ENCODE measurements around the gene PFDN4.
A peak's percentile ranks its signal among the peaks of the same experiment; 100 is the strongest.

Gene PFDN4

DNA sequence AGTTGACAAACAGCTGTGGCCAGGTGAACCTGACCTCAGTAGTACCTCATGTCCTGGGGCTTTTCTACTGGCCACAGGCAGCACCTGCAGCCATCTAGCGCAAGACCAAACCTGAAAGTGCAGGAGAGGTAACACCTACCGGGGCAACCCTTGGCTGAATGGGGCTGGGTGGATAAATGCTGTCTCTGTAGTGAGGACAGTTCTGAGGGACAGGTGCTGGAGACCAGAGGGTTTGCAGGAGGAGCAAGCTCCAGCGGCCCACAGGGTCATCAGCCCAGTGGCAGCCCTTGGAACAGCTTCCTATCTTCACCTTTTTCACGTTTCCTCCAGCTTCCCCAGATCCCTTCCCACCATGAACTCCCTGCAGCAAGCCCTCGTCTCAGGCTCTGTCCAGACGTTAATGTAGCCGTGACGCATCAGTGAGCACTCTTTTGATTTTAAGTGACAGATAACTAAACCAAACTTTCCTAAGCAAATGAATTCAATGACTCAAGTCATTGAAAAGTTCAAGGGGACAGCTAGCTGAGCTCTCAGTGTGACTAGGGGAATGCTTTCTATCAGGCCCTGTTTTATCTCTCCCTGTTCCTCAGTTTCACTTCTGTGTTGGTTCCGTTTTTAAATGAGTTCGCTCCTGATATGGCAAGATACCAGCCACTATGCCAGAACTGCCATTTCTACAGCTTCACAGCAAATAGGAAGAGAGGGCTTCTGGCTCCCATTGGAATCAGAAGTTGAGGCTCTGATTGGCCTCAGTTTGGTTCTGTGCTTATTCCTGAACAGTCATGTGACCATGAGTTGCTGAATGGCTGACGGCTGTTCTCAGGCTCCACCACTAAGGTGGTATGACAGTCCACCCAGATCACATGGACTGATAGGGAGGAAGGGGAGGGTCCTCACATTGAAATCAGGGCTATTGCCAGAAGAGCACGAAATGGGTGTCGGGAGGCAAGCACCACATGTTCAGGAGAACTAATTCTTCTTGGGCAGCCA, 12.1 kb upstream of the PFDN4 start:
- ChIA-PET POLR2A (no interaction called here), CTCF (interaction anchor here (0.6 to 1.3 kb wide), 4 partner anchors 12 to 268 kb away, joined by 3 to 4 read pairs (median 3); partner anchors contain the start of gene PFDN4)
- WGBS (ENCODE audit: insufficient coverage), result 96% methylated on average over 8 of the region's 13 CpGs
- no peaks in the 10 kb centered on the region for H3K36me3 ChIP-seq (ENCODE audit: control insufficient read depth in 4 of 4, insufficient read depth in 4 of 4, low read length in 3 of 4)
- H3K27me3 ChIP-seq (replicated peaks in 2 of 5; ENCODE audit: control insufficient read depth in 4 of 5, insufficient read depth in 5 of 5, low read length in 4 of 5), result no peaks in the 10 kb centered on the region
- no peak overlapping the region for H3K27ac ChIP-seq (ENCODE audit: insufficient read depth in 1 of 2, low read depth in 1 of 2, low read length in 2 of 2, poor library complexity in 1 of 2, severe bottlenecking in 2 of 2)
- H3K4me3 ChIP-seq (ENCODE audit: control insufficient read depth in 1 of 7, extremely low read depth in 1 of 7, insufficient read depth in 4 of 7, low read depth in 2 of 7, low read length in 6 of 7), result no peak overlapping the region
- no peaks in the 10 kb centered on the region for H3K4me1 ChIP-seq (ENCODE audit: control extremely low read depth in 1 of 4, control insufficient read depth in 4 of 4, insufficient read depth in 4 of 4, low read length in 3 of 4)
- H3K9me3 ChIP-seq (ENCODE audit: control extremely low read depth in 1 of 5, control insufficient read depth in 4 of 5, insufficient read depth in 2 of 5, low read depth in 1 of 5, low read length in 4 of 5), result no peaks in the 10 kb centered on the region
- DNase-seq, result no peak

DNA sequence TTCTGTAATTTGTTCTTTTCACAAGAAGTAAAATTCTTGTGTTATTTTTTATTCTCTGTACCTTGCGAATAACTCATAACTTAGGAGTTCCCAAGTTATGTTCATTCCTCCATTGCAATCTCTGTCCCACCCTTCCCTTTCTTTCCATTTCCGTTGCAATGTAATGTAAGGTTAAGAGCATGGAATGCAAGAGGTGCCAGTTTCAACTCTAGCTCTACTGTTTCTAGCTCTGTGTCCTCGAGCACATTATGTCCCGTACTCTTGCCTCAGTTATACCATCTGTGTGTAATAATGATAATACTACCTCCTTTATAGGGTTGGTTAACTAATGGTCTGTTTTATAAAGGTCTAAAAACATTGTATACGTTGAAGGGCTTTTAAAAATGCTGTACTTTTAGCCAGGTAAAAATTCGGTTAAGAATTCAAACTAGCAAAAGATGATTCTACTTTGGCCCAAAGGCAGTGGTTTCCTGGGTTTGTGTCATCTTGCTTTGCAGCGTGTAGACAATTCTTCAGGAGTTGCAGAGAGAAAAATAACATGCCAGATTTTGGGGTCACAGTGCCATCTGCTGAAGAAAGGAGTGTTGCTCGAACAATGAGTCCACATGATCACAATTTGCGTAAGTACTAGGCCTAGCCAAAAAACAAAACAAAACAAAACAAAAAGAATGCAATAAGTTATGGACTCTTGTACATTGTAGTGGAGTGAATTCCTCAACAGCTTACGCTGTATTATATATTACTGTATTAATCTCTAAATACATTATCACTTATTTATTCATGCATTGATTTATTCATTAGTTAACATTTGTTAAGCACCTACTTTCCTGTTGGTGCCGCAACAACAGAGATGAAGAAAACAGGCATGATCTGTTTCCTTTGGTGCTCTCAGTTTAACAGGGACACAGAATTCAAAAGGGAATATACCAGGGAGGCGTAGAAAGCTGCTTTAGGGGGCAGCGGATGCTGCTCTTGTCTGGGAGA, 10.0 kb upstream of the PFDN4 start:
- ChIA-PET POLR2A (no interaction called here), CTCF (interaction anchor here (0.5 to 12.7 kb wide), 7 partner anchors 86 to 651 kb away, joined by 3 to 183 read pairs (median 3); no protein-coding TSS in a partner anchor)
- Histone ChIP-seq H3K4me1 (ENCODE audit: control extremely low read depth in 1 of 4, control insufficient read depth in 4 of 4, insufficient read depth in 4 of 4, low read length in 3 of 4) (no peaks in the 10 kb centered on the region), H3K27me3 (replicated peaks in 2 of 5; ENCODE audit: control insufficient read depth in 4 of 5, insufficient read depth in 5 of 5, low read length in 4 of 5) (no peaks in the 10 kb centered on the region), H3K36me3 (ENCODE audit: control insufficient read depth in 4 of 4, insufficient read depth in 4 of 4, low read length in 3 of 4) (no peaks in the 10 kb centered on the region), H3K9me3 (ENCODE audit: control extremely low read depth in 1 of 5, control insufficient read depth in 4 of 5, insufficient read depth in 2 of 5, low read depth in 1 of 5, low read length in 4 of 5) (no peaks in the 10 kb centered on the region), H3K27ac (ENCODE audit: insufficient read depth in 1 of 2, low read depth in 1 of 2, low read length in 2 of 2, poor library complexity in 1 of 2, severe bottlenecking in 2 of 2) (no peak overlapping the region), H3K4me3 (ENCODE audit: control insufficient read depth in 1 of 7, extremely low read depth in 1 of 7, insufficient read depth in 4 of 7, low read depth in 2 of 7, low read length in 6 of 7) (no peak overlapping the region)
- peak in 2 of 3 donors; percentile 27 to 32 for DNase-seq
- whole genome bisulfite sequencing (ENCODE audit: insufficient coverage), result 74% methylated on average over 5 of the region's 13 CpGs

DNA sequence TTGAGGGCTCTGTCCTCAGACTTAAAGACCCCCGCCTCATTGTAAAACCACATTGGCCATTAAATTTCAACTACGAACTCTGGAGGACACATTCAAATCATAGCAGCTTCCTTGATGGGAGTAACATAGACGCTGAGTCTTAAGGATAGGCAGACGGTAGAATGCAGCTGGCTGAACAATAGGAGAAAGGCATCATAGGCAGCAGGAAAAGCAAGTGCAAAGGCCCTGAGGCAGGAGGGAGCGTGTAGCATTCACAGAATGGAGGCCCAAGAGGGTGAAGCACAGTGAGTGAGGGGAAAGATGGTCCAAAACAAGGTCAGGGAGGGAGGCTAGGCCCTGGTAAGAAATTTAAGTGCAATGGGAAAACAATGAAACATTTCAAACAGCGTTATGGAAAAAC, 8.6 kb upstream of the PFDN4 start:
- POLR2A ChIA-PET, result no interaction called here
- no peak overlapping the region for H3K4me3 ChIP-seq (ENCODE audit: control insufficient read depth in 1 of 7, extremely low read depth in 1 of 7, insufficient read depth in 4 of 7, low read depth in 2 of 7, low read length in 6 of 7)
- 96% methylated on average over 5 of the region's 6 CpGs for WGBS (ENCODE audit: insufficient coverage)
- no peaks in the 10 kb centered on the region for H3K9me3 ChIP-seq (ENCODE audit: control extremely low read depth in 1 of 5, control insufficient read depth in 4 of 5, insufficient read depth in 2 of 5, low read depth in 1 of 5, low read length in 4 of 5)
- no peak overlapping the region for H3K27ac ChIP-seq (ENCODE audit: insufficient read depth in 1 of 2, low read depth in 1 of 2, low read length in 2 of 2, poor library complexity in 1 of 2, severe bottlenecking in 2 of 2)
- H3K36me3 ChIP-seq (ENCODE audit: control insufficient read depth in 4 of 4, insufficient read depth in 4 of 4, low read length in 3 of 4), result no peaks in the 10 kb centered on the region
- H3K4me1 ChIP-seq (ENCODE audit: control extremely low read depth in 1 of 4, control insufficient read depth in 4 of 4, insufficient read depth in 4 of 4, low read length in 3 of 4), result peaks cover 0 to 12% (median 5%) of the 10 kb centered on the region in 4 experiments
- CTCF ChIA-PET, result interaction anchor here (1.2 to 12.7 kb wide), 10 partner anchors 9 to 630 kb away, joined by 3 to 183 read pairs (median 6); partner anchors contain the start of gene PFDN4
- DNase-seq, result no peak
- no peaks in the 10 kb centered on the region for H3K27me3 ChIP-seq (replicated peaks in 2 of 5; ENCODE audit: control insufficient read depth in 4 of 5, insufficient read depth in 5 of 5, low read length in 4 of 5)

DNA sequence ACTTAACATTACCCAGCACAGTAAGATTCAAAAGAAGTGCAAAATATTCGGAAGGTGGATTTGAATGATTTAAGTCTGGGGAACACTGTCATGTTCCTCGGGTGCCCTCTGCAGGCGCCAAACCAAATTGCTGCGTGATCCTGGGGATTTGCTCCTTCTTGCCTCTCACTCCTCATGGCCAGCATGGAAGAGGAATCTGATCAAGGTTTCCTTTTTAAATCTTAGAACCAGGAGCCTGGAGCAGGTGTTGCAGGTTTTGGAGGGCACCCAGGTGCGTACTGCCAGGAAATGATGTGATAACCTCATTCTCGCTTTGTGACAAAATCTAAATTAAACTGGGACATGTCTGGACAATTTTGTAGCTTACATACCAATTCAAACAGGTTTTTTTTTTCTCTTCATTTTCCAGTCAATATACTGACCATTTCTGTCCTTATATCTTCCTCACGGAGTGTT, 8.1 kb upstream of the PFDN4 start:
- CTCF ChIA-PET, result interaction anchor here (0.8 to 12.7 kb wide), 14 partner anchors 8 to 630 kb away, joined by 3 to 183 read pairs (median 4); partner anchors contain the start of gene PFDN4
- Histone ChIP-seq H3K9me3 (ENCODE audit: control extremely low read depth in 1 of 5, control insufficient read depth in 4 of 5, insufficient read depth in 2 of 5, low read depth in 1 of 5, low read length in 4 of 5) (no peaks in the 10 kb centered on the region), H3K27ac (ENCODE audit: insufficient read depth in 1 of 2, low read depth in 1 of 2, low read length in 2 of 2, poor library complexity in 1 of 2, severe bottlenecking in 2 of 2) (no peak overlapping the region), H3K4me3 (ENCODE audit: control insufficient read depth in 1 of 7, extremely low read depth in 1 of 7, insufficient read depth in 4 of 7, low read depth in 2 of 7, low read length in 6 of 7) (no peak overlapping the region), H3K27me3 (replicated peaks in 2 of 5; ENCODE audit: control insufficient read depth in 4 of 5, insufficient read depth in 5 of 5, low read length in 4 of 5) (no peaks in the 10 kb centered on the region), H3K36me3 (ENCODE audit: control insufficient read depth in 4 of 4, insufficient read depth in 4 of 4, low read length in 3 of 4) (no peaks in the 10 kb centered on the region), H3K4me1 (ENCODE audit: control extremely low read depth in 1 of 4, control insufficient read depth in 4 of 4, insufficient read depth in 4 of 4, low read length in 3 of 4) (peaks cover 0 to 13% (median 5%) of the 10 kb centered on the region in 4 experiments)
- POLR2A ChIA-PET, result no interaction called here
- peak; percentile 66 to 80 (median 72) for DNase-seq
- 19% methylated on average over 6 of the region's 7 CpGs for WGBS (ENCODE audit: insufficient coverage)

DNA sequence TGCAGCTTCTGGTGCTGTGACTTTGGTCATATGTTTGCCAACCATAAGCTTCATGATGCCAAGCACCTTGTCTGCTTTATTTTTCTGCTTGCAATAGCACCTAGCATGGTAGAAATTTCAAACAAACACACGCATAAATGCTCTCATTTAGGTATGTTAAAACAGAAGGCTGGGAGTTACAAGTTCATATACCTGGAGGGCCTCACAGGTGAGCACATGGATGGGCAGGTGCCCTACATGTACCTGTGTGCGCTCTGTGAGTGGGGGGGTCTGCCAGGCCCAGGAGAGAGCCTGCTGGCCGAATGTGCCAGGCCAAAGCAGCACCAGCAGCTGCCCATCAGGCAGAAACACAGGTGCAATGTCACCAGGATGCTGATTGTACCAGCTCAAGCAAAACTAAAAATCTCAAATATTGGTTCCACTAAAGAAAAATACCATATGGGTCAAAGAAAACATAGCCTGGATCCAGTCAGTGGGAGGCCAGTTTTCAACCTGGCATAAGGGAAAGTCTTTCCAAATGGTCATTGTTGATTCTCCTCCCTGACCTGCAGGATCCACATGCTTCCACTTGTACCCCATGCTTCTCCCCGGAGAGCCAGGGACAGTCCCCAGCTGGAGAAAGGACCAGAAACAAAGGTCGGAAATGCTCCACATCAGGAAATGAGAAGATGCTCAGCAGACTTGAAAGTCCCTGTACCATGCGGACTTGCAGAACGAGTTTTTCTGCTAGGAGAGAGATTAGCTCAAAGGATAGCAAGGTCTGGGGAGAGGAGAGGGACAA, 7.2 kb upstream of the PFDN4 start:
- ChIA-PET CTCF (interaction anchor here (0.8 to 12.7 kb wide), 12 partner anchors 10 to 631 kb away, joined by 3 to 183 read pairs (median 4); no protein-coding TSS in a partner anchor), POLR2A (no interaction called here)
- Histone ChIP-seq H3K4me3 (ENCODE audit: control insufficient read depth in 1 of 7, extremely low read depth in 1 of 7, insufficient read depth in 4 of 7, low read depth in 2 of 7, low read length in 6 of 7) (no peak overlapping the region), H3K27me3 (replicated peaks in 2 of 5; ENCODE audit: control insufficient read depth in 4 of 5, insufficient read depth in 5 of 5, low read length in 4 of 5) (no peaks in the 10 kb centered on the region), H3K4me1 (ENCODE audit: control extremely low read depth in 1 of 4, control insufficient read depth in 4 of 4, insufficient read depth in 4 of 4, low read length in 3 of 4) (peaks cover 0 to 13% (median 5%) of the 10 kb centered on the region in 4 experiments), H3K36me3 (ENCODE audit: control insufficient read depth in 4 of 4, insufficient read depth in 4 of 4, low read length in 3 of 4) (no peaks in the 10 kb centered on the region), H3K27ac (ENCODE audit: insufficient read depth in 1 of 2, low read depth in 1 of 2, low read length in 2 of 2, poor library complexity in 1 of 2, severe bottlenecking in 2 of 2) (no peak overlapping the region), H3K9me3 (ENCODE audit: control extremely low read depth in 1 of 5, control insufficient read depth in 4 of 5, insufficient read depth in 2 of 5, low read depth in 1 of 5, low read length in 4 of 5) (no peaks in the 10 kb centered on the region)
- 67% methylated on average over 7 of the region's 7 CpGs for WGBS (ENCODE audit: insufficient coverage)
- no peak for DNase-seq

DNA sequence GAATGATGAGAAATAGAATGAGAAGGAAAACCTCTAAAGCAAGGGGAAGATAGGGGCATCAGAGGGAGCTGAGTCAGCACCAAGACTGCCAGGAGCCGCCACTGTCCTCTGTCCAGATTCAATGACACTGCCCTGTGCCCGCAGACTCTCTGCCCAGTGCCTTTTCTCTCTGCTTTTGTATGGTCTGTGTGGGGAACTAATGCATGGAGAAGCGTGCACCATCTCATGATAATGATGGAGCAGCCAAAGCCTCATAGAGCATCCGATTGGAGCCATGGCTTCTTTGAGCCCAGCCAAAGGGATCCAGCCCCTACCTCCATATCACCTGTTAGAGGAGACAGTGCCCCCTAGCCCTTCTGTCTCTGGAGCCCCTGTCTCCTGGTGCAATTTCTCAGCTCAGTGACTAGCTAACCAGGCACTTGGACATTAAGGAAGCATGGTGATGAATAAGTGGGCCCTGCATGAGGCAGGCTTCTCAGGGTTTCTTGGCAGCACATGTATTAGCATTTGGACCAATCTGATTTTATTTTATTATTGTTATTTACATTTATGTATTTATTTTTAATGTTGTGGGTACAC, 6.5 kb upstream of the PFDN4 start:
- POLR2A ChIA-PET, result no interaction called here
- CTCF ChIA-PET, result interaction anchor here (1.3 to 12.7 kb wide), 7 partner anchors 10 to 446 kb away, joined by 3 to 183 read pairs (median 6); no protein-coding TSS in a partner anchor
- H3K27ac ChIP-seq (ENCODE audit: insufficient read depth in 1 of 2, low read depth in 1 of 2, low read length in 2 of 2, poor library complexity in 1 of 2, severe bottlenecking in 2 of 2), result no peak overlapping the region
- no peaks in the 10 kb centered on the region for H3K9me3 ChIP-seq (ENCODE audit: control extremely low read depth in 1 of 5, control insufficient read depth in 4 of 5, insufficient read depth in 2 of 5, low read depth in 1 of 5, low read length in 4 of 5)
- 62% methylated on average over 3 of the region's 4 CpGs for WGBS (ENCODE audit: insufficient coverage)
- H3K36me3 ChIP-seq (ENCODE audit: control insufficient read depth in 4 of 4, insufficient read depth in 4 of 4, low read length in 3 of 4), result no peaks in the 10 kb centered on the region
- H3K4me3 ChIP-seq (ENCODE audit: control insufficient read depth in 1 of 7, extremely low read depth in 1 of 7, insufficient read depth in 4 of 7, low read depth in 2 of 7, low read length in 6 of 7), result no peak overlapping the region
- no peaks in the 10 kb centered on the region for H3K27me3 ChIP-seq (replicated peaks in 2 of 5; ENCODE audit: control insufficient read depth in 4 of 5, insufficient read depth in 5 of 5, low read length in 4 of 5)
- DNase-seq, result no peak
- peaks cover 0 to 13% (median 5%) of the 10 kb centered on the region in 4 experiments for H3K4me1 ChIP-seq (ENCODE audit: control extremely low read depth in 1 of 4, control insufficient read depth in 4 of 4, insufficient read depth in 4 of 4, low read length in 3 of 4)

All from common myeloid progenitor, CD34-positive (primary cell).